Keratinocyte (primary cell): Measurements from ENCODE around the gene BAIAP2. TPM values are rescaled to one million over a fixed set of nuclear protein-coding genes. Genes with fewer than 3 reads are reported as not detected.

Experiments used
- DNase-seq: peaks from one replicate; pipeline ENCODE4 v3.0.0-alpha.2; 2011; ENCODE audit warnings: low read depth, missing footprints, low spot score
- FAIRE-seq: peaks from 2 replicates; lab custom pipeline; 2011; peaks lifted over from hg19 to GRCh38; lab: Jason Lieb, UNC
- H2AFZ ChIP-seq: 2 replicates; pipeline ENCODE4 v1.6.0; 2012; ENCODE audit warnings: low read length, control low read depth, inconsistent platforms; ENCODE audit not compliant: control insufficient read depth
- H3K27ac ChIP-seq: 2 replicates; pipeline ENCODE4 v1.5.1; 2011; ENCODE audit warnings: low read length; ENCODE audit not compliant: control insufficient read depth, insufficient read depth
- H3K27me3 ChIP-seq: 3 replicates; pipeline ENCODE4 v1.6.0; 2011; ENCODE audit warnings: low read length; ENCODE audit not compliant: control insufficient read depth, insufficient read depth; ENCODE audit errors: extremely low read depth
- H3K36me3 ChIP-seq, 2 experiments: 2 replicates in 1 of 2; 3 replicates in 1 of 2; pipeline ENCODE4 v1.5.1; 2011; ENCODE audit warnings: low read length in 2 of 2, mild to moderate bottlenecking in 1 of 2; ENCODE audit not compliant: control insufficient read depth in 2 of 2, insufficient read depth in 2 of 2; ENCODE audit errors: extremely low read depth in 1 of 2
- H3K4me1 ChIP-seq: 3 replicates; pipeline ENCODE4 v1.5.1; 2011; ENCODE audit warnings: low read length; ENCODE audit not compliant: control insufficient read depth, insufficient read depth; ENCODE audit errors: extremely low read depth
- H3K4me2 ChIP-seq: 3 replicates; pipeline ENCODE4 v1.6.0; 2011; ENCODE audit warnings: low read depth, low read length; ENCODE audit not compliant: control insufficient read depth, insufficient read depth; ENCODE audit errors: extremely low read depth
- H3K4me3 ChIP-seq, 3 experiments: fragments of 200-600 bp in 1 of 3; sonication (generic) in 1 of 3; 2 replicates in 2 of 3; 3 replicates in 1 of 3; pipeline ENCODE4 v1.5.1; 2011 to 2016; ENCODE audit warnings: low read length in 3 of 3, mild to moderate bottlenecking in 3 of 3, control low read depth in 2 of 3, inconsistent platforms in 1 of 3, low read depth in 1 of 3, mixed read lengths in 1 of 3, mixed run types in 1 of 3, moderate library complexity in 1 of 3; ENCODE audit not compliant: control insufficient read depth in 2 of 3, insufficient read depth in 2 of 3; ENCODE audit errors: extremely low read depth in 1 of 3
- H3K79me2 ChIP-seq: 2 replicates; pipeline ENCODE4 v1.6.0; 2012; ENCODE audit warnings: low read length; ENCODE audit not compliant: control insufficient read depth, insufficient read depth
- H3K9ac ChIP-seq: 3 replicates; pipeline ENCODE4 v1.6.0; 2011; ENCODE audit warnings: low read length; ENCODE audit not compliant: control insufficient read depth, insufficient read depth; ENCODE audit errors: extremely low read depth
- H3K9me1 ChIP-seq: 3 replicates; pipeline ENCODE4 v1.6.0; 2011; ENCODE audit warnings: low read length; ENCODE audit not compliant: control insufficient read depth, insufficient read depth; ENCODE audit errors: extremely low read depth
- H3K9me3 ChIP-seq: 2 replicates; pipeline ENCODE4 v1.5.1; 2012; ENCODE audit warnings: low read depth, low read length; ENCODE audit not compliant: control insufficient read depth
- H4K20me1 ChIP-seq: 3 replicates; pipeline ENCODE4 v1.6.0; 2011; ENCODE audit warnings: low read length; ENCODE audit not compliant: control insufficient read depth, insufficient read depth; ENCODE audit errors: extremely low read depth
- EZH2 ChIP-seq: IDR thresholded peaks from one replicate; pipeline ENCODE4 v1.6.1; 2012; ENCODE audit warnings: inconsistent platforms, mild to moderate bottlenecking, low read length, moderate library complexity
- dilution Hi-C: fragments of 300-500 bp; cut with MboI; formaldehyde crosslinking; loops from one replicate; pipeline ENCODE4 v1.7.0; 2020; ENCODE audit warnings: low sequenced_read_pairs; ENCODE audit not compliant: extremely low pct_ligation_motif_present
- polyA plus RNA-seq, 5 experiments: library from polyadenylated mRNA; depleted of rRNA in 3 of 5; stranded (reverse) in 3 of 5; stranded (forward) in 1 of 5; unstranded in 1 of 5; fragments of >200 nt; gene quantifications; 1 replicate in 1 of 5; 2 replicates in 3 of 5; 3 replicates in 1 of 5; pipeline versions ENCODE4 v1.2.1 to v1.2.3, GENCODE V29; 2011 to 2012; ENCODE audit warnings: missing spikeins in 2 of 5, low read depth in 1 of 5, low replicate concordance in 1 of 5
- TF ChIP-seq, protein P1 (sequence below), 3 experiments: IDR thresholded peaks in 1 of 3; conservative IDR thresholded peaks in 1 of 3; optimal IDR thresholded peaks in 1 of 3; 2 replicates in 2 of 3; 3 replicates in 1 of 3; pipeline versions ENCODE3 to v1.5.1; 2011; ENCODE audit warnings: low read length in 3 of 3, mild to moderate bottlenecking in 3 of 3, moderate library complexity in 2 of 3, control low read depth in 1 of 3, inconsistent platforms in 1 of 3; ENCODE audit not compliant: insufficient read depth in 2 of 3; ENCODE audit errors: extremely low read depth in 1 of 3

The BAIAP2 gene
- polyA plus RNA-seq, 1 donor (not counting 4 experiments of a cell fraction or from before 2014, with no cell fraction given), result 56.7 TPM

DNA sequence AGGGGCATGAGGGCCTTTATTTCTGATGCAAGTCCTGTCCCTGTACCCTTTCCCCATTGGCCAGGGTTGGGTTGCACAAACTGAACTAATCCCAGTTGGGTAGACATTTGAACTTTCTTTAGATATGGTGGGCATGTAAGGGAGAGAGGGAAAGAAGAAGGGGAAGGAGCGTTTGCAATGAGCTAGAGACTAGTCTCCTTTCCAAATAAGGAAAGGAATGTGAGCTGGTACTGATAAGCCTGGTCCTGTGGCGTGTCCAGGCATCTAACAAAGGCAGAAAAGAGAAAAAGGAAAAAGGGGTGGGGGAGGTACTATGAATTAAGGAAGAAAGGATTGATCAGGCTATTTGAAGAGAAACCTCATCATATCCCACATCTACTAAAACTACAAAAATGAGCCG is 23.0 kb upstream of the BAIAP2 start:
- Histone ChIP-seq H3K4me3 (no peak overlapping the region), H3K9me1 (no peaks in the 10 kb centered on the region), H2AFZ (no peak overlapping the region), H3K27me3 (peaks cover 14% of the 10 kb centered on the region), H3K27ac (no peak overlapping the region), H3K9ac (no peak overlapping the region), H3K4me2 (no peak overlapping the region), H3K4me1 (peaks cover 4% of the 10 kb centered on the region), H3K9me3 (peaks cover 8% of the 10 kb centered on the region), H4K20me1 (no peaks in the 10 kb centered on the region), H3K79me2 (no peaks in the 10 kb centered on the region), H3K36me3 (no peaks in the 10 kb centered on the region)
- no peak for TF ChIP-seq EZH2
- TF ChIP-seq, protein P1, sequence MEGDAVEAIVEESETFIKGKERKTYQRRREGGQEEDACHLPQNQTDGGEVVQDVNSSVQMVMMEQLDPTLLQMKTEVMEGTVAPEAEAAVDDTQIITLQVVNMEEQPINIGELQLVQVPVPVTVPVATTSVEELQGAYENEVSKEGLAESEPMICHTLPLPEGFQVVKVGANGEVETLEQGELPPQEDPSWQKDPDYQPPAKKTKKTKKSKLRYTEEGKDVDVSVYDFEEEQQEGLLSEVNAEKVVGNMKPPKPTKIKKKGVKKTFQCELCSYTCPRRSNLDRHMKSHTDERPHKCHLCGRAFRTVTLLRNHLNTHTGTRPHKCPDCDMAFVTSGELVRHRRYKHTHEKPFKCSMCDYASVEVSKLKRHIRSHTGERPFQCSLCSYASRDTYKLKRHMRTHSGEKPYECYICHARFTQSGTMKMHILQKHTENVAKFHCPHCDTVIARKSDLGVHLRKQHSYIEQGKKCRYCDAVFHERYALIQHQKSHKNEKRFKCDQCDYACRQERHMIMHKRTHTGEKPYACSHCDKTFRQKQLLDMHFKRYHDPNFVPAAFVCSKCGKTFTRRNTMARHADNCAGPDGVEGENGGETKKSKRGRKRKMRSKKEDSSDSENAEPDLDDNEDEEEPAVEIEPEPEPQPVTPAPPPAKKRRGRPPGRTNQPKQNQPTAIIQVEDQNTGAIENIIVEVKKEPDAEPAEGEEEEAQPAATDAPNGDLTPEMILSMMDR (optimal IDR thresholded peaks at IDR 0.05 in 1 of 3, IDR thresholded peaks at IDR 0.05 in 1 of 3, conservative IDR thresholded peaks at IDR 0.05 in 1 of 3; ENCODE audit: extremely low read depth in 1 of 3, insufficient read depth in 2 of 3, low read length in 3 of 3), result no peak
- FAIRE-seq (no peak), DNase-seq (no peak)
- dilution Hi-C loops, result no loop called here

DNA sequence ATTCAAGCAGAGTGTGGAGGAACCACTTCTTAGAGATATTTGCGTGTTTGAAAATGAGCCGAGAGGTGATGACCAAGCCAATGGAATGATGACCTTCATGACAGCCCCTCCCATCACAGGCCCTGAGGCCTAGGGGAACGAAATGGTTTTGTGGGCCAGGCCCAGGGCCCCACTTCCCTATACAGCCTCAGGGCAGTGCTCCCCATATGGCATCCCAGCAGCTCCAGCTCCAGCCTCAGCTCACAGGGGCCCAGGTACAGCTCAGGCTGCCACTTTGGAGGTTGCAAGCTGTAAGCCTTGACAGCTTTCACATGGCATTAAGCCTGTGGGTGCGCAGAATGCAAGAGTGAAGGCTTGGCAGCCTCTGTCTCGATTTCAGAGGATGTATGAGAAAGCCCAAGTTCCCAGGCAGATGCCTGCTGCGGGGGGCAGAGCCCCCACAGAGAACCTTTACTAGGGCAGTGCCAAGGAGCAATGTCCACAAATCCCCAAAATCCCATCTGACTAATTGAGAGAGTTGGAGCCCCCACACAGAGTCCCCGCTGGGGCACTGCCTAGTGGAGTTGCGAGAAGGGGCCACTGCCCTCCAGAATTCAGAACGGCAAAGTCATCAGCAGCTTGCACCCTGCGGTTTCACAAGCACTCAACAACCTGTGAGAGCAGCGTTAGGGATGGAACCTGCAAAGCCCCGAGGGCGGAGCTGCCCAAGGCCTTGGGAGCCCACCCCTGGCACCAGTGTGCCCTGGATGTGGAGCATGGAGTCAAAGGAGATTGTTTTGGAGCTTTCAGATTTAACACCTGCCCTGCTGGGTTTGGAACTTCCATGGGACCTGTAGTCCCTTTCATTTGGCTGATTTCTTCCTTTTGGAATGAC is 22.1 kb upstream of the BAIAP2 start:
- dilution Hi-C loops, result no loop called here
- peaks cover 9% of the 10 kb centered on the region for H3K27me3 ChIP-seq
- no peaks in the 10 kb centered on the region for H4K20me1 ChIP-seq
- H3K79me2 ChIP-seq, result no peaks in the 10 kb centered on the region
- no peak overlapping the region for H3K4me2 ChIP-seq
- H3K9ac ChIP-seq, result no peak overlapping the region
- no peak for DNase-seq
- H3K27ac ChIP-seq, result no peak overlapping the region
- no peaks in the 10 kb centered on the region for H3K36me3 ChIP-seq
- FAIRE-seq, result no peak
- no peak overlapping the region for H3K4me3 ChIP-seq
- peaks cover 5% of the 10 kb centered on the region for H3K4me1 ChIP-seq
- no peaks in the 10 kb centered on the region for H3K9me1 ChIP-seq
- TF ChIP-seq EZH2, result no peak
- TF ChIP-seq, protein P1 (optimal IDR thresholded peaks at IDR 0.05 in 1 of 3, IDR thresholded peaks at IDR 0.05 in 1 of 3, conservative IDR thresholded peaks at IDR 0.05 in 1 of 3; ENCODE audit: extremely low read depth in 1 of 3, insufficient read depth in 2 of 3, low read length in 3 of 3), result no peak
- peaks cover 8% of the 10 kb centered on the region for H3K9me3 ChIP-seq
- H2AFZ ChIP-seq, result no peak overlapping the region
